Stimulated activated CD8-positive, alpha-beta memory T cell treated with anti-CD3 and anti-CD28 coated beads, Interleukin-12 subunit alpha, Interleukin-12 subunit beta, amount 100 ng/mL, for 1 hour (primary cell): Measurements from ENCODE around the gene LIX1.
"Not testable (repeated sequence)": the region's sequence is repeated elsewhere in the genome, so short reads cannot be mapped to it uniquely, and the experiment has no call there.

Source experiments
- DNase-seq: peaks from one replicate; pipeline ENCODE4 v3.0.0-alpha.2; 2020; ENCODE audit warnings: low read depth

The LIX1 gene

GRCh38 chr5:97142521-97143254, at the start of gene LIX1:
TSS of gene LIX1 (minus strand) at chr5:97142611. CDS start at chr5:97142576, 35 bp downstream.
- no peak for DNase-seq

- no peak for DNase-seq
These were observed 49.5 kb upstream of the LIX1 start for GRCh38 chr5:97191893-97192292.

GRCh38 chr5:97189523-97189922, 47.1 kb upstream of the LIX1 start:
- DNase-seq, result not testable (repeated sequence)

- no peak for DNase-seq
These were observed 41.5 kb upstream of the LIX1 start for GRCh38 chr5:97183930-97184213.

- DNase-seq, result peak; percentile 92
These were observed 40.9 kb upstream of the LIX1 start, which contains the start of gene RIOK2 for GRCh38 chr5:97183100-97183929. TSS of gene RIOK2 (minus strand) at chr5:97183247. CDS start at chr5:97183191, 56 bp downstream.

GRCh38 chr5:97182571-97183099, 40.2 kb upstream of the LIX1 start:
- no peak for DNase-seq

GRCh38 chr5:97181856-97182545, 39.6 kb upstream of the LIX1 start:
- DNase-seq, result no peak

GRCh38 chr5:97179457-97179856, 37.0 kb upstream of the LIX1 start:
- DNase-seq, result not testable (repeated sequence)

GRCh38 chr5:97172227-97172626, 29.8 kb upstream of the LIX1 start:
- no peak for DNase-seq

GRCh38 chr5:97171703-97172102, 29.3 kb upstream of the LIX1 start:
- no peak for DNase-seq

- no peak for DNase-seq
These were observed 25.0 kb upstream of the LIX1 start for GRCh38 chr5:97167435-97167834.

GRCh38 chr5:97165726-97166125, 23.3 kb upstream of the LIX1 start:
- DNase-seq, result no peak

- no peak for DNase-seq
These were observed 22.4 kb upstream of the LIX1 start for GRCh38 chr5:97164846-97165245.

GRCh38 chr5:97163790-97164285, 21.4 kb upstream of the LIX1 start:
- no peak for DNase-seq

GRCh38 chr5:97163360-97163764, 21.0 kb upstream of the LIX1 start:
- no peak for DNase-seq

GRCh38 chr5:97162045-97162444, 19.6 kb upstream of the LIX1 start:
- peak; percentile 24 for DNase-seq

GRCh38 chr5:97157689-97158088, 15.3 kb upstream of the LIX1 start:
- DNase-seq, result no peak

- no peak for DNase-seq
These were observed 9.0 kb upstream of the LIX1 start for GRCh38 chr5:97151370-97151769.

- no peak for DNase-seq
These were observed 8.0 kb upstream of the LIX1 start for GRCh38 chr5:97150401-97150800.

GRCh38 chr5:97149709-97150108, 7.3 kb upstream of the LIX1 start:
- no peak for DNase-seq

- DNase-seq, result no peak
These were observed 5.9 kb upstream of the LIX1 start for GRCh38 chr5:97148288-97148687.

GRCh38 chr5:97143704-97144103, 1.3 kb upstream of the LIX1 start:
- no peak for DNase-seq
